GM21576 (cell line): ENCODE measurements around the gene SPOCK2.

ENCODE experiments used
- ATAC-seq: cut with Tn5 transposase; IDR thresholded peaks from one replicate; pipeline ENCODE4 v1.9.1; 2021; ENCODE audit warnings: mild to moderate bottlenecking, moderate library complexity; ENCODE audit not compliant: unreplicated experiment

Gene SPOCK2

DNA sequence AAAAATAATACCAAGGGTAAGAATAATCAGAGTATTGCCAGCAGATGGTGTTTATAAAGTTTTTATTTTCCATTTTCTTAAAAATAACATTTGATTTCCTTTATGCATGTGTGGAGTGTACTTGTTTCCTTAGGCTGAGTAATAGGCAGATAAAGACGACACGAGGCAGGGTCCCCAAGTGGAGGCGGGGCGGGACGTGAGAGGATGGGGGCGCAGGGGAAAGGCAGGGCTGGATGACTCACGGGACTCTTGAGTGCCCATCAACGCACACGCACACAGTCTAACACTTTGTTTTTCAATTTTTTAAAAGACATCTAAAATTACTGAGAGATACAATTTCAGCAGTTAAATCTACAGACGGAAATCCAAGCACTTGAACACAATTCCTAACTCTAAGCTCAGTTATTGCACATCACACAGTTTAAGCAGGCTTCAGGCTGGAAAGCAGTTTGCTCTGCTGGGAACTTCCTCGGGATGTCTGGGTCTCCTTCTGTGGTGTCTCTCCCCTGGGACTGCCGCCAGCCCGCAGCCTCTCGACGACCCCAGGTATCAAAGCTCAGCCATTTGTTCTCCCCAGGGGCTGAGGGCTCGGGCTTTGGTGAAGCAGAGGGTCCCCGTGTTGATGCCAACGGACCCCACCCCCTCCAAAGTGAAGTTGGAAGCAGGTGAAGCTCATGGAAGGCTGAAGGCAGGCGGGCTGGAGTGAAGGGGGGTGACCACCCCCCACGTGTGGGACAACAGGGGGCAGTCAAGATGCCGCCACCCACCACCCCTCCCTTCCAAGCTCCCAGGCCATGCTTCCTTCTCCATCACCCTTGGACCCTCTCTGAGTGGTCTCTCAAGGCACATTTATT is 29.1 kb downstream of the SPOCK2 start:
- no peak for ATAC-seq

DNA sequence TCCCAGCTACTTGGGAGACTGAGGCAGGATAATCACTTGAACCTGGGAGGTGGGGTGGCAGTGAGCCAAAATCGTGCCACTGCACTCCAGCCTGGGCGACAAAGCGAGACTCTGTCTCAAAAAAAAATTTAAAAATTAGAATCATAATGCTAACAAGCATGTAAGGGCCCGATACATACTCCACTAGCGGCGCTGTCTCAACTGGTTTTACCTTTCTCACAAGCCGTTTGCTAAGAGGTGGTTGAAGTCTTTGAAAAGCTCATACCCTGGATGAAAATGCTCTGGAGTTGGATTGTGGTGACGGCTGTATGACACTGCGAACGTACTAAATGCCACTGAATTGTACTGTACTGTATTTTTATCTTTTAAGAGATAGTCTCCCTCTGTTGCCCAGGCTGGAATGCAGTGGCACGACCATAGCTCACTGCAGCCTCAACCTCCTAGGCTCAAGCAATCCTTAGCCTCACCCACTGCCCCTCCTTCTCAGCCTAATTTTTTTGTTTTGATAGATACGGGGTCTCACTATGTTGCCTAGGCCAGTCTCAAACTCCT is 29.9 kb downstream of the SPOCK2 start:
- ATAC-seq: no peak

DNA sequence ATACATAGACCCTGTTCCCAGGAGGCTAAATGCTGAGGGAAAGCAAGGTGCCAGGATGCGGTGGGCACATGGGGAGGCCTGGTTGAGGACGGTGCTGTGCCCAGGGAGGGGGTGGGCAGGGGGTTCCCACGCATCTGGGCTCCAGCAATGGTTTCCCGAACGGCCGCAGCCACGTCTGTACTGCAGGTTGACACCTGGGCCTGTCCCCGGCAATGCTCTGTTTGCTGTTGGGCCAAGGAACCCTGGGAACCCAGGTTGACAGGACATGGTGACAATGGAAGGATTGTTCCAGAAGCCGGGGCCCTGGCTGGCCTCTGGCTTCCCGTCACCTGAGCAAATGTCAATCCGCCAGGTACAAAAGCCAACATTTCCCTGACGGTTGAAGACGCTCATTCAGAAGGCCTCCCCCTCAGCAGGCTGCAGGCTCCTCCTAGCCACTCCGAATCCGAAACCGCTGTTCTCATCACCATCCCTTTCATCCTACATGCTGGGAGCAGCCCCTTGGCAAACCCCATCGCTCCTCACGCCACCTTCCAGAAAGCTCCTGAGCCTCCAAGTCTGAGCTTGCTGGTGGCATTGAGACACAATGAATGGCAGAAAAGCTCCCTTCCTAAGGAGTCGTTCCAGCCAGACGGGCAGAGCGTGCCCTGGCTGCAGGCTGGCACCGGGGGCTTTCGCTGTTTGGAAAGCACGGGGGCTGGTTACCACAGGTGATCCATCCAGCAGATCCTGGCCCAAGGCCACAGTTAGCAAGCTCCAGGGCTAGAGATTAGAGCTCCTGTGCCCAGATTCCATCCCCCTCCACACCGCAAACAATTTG is 31.2 kb downstream of the SPOCK2 start:
- no peak for ATAC-seq

DNA sequence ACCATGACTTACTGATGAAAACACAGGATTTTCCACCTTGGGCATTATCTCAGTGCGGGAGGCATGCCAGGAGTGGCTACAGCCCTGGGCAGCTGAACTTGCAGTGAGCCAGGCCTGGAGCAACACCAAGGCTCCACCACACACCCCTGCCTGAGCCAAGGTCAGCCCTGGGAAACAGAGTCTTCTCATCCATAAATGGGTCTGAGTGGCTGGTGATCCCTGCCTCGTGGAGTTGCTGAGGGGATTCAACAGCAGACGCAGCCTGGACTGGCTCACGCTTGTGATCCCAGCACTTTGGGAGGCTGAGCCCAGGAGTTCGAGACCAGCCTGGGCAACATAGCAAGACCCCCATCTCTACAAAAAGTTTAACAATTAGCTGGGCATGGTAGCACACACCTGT is 32.2 kb downstream of the SPOCK2 start:
- ATAC-seq: no peak

DNA sequence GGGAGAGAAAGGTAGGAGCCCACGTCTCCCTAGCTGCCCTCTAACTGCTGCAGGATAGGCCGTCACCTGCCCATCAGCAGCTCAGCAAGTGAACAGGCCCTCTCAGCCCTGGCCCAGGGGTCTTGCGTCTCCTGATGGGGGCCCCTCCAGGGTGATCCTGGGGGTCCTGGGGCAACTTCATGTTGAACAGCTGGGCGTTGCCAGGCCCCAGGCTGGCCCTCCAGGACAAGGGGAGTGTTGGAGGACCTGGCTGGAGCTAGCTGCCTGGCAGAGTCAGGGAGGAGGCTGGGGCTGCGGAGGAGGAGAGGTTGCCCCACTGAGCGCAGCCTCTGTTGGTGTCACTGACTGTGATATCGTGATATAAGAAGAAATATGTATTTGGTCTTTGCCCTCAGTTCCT is 34.7 kb downstream of the SPOCK2 start:
- ATAC-seq: no peak

DNA sequence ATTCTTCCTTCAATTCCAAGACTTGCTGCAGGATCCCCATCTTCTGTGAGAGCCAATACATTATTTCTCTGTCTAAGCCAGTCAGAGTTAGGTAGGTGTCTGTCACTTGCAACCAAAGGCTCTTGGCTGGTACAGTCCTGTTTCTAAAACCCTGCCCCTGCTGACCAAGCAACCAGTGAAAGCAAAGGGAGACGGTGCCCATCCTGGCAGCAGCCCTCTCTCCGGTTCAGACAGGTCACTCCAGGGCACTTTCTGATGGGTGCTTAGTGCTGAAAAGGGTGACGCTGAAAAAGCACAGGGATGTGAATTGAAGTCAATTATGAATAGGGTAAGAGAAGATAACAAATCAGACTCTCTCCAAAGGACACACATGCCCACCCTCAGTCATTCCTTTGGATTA is 37.5 kb downstream of the SPOCK2 start:
- no peak for ATAC-seq

DNA sequence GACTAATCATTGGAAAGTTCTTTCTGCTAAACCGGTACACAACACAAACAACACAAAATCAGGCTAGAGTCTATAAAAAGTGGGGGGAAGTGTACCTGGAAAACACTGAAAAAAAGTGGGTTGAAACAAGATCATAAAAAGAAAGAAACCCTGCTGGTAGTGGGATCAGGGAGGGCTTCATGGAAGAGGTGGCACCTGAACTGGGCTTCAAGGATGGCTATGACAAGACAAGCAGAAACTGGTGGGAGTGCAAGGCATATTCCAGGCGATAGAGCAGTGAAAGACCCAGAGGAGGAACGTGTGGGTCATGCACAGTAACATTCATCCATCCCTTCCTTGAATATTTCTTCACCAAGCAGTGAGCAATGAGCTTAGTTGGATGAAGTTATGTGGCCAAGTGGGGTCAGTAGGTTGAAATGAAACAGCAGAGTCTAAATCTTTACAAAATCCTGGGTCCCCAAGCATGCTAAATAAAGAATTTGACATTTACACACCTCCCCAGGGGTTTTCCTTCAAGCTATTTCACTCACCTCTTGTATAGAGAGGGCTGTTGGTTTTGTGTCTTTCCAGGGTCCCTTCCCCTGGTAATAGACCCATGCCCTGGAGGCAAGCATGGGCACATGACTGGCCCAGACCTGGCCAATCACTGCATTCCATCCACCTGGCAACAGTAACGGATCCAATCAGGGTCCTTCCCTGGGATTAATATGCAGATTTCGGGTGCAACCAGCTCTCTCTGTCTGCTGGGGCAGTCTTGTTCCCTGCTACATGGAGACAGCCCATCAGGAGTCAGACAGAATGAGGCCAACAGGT is 38.2 kb downstream of the SPOCK2 start:
- no peak for ATAC-seq

DNA sequence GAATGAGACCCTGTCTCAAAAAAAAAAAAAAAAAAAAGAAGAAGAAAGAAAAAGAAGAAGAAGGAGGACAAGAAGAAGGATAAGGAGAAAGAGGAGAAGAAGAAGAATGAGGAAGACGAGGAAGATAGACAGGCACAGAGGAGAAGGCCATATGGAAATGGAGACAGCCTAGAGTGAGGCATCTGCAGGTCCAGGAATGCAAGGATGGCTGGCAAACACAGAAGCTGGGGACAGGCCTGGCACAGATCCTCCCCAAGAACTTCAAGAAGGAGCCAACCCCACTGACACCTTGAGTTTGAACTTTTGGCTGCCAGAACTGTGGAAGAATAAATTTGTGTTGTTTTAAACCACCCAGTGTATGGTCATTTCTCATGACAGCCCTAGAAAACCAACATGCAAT is 38.9 kb downstream of the SPOCK2 start:
- ATAC-seq: no peak

DNA sequence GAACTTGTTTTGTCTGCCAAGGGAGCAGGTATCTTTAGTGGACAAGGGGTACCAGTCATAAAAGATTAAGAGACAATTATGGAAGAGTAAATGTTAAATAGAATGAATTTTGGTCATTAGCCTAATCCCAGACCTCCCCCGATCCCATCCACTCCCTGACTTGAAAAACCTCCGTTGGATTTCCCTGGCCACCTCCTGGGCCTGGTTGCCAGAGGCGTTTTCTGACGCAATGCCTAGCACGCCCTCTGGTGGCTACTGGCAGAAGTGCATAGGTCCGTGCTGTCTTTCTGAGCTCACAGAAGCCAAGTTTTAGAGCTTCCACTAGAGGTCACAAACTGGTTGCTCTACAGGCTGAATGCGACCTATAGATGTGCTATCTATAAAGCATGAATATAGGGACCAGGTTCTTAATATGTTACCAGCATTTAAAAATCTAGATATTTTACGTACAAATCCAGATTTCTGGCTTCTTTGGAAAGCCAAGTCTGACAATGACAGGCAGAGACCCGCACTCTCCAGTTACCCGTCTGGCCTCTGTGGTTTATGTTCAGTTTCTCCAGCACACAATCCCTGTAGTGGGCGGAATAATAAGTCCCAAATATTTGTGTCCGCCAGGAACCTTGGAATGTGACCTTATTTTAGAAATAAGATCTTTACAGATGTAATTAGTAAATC is 39.8 kb downstream of the SPOCK2 start:
- no peak for ATAC-seq

DNA sequence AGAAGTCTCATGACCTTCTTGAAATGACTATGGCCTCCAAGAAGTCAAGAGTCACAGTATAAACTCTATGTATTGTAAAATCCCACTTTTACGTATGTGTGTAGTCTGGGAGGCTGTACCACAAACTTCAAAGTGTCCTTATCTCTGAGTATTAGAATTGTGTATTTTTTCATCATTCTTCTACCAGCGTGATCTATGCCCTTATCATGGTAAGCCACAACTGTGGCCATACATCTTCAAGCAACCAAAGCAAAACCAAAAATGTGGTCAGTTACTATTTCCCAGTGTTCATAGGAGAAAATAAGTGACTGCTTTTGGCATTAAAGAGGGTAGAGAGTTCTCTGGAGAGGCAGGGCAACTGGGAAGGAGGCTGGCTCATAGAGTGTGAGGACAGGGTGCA is 42.8 kb downstream of the SPOCK2 start:
- ATAC-seq: no peak

DNA sequence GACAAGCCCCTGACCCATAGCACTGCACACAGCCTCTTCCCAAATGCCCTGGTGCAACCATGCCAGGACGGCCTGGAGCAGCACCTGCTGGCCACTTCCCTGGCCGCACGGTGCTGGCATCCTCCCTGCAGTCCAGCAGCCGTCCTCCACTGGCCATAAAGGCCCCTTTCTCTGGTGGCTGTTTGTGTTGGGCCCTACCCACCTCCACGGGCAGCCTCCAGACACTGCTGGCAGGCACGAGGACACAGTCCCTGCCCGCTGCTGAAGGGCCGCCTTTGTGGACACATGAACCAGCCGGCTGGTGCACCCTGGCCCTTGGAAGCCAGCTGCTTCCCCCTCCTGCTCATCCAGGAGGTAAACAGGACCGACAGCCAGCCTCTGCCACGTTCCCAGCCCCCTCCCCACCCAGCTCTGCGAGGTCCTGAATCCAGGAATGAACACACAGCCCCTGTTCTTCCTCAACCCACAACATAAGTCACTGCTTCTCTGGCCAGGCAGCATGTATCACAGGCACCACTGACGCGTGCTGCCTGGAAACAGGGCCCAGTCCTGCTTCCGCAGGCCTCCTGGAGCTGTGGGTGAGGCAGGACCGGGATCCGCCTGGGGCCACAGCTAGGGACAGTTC is 43.8 kb downstream of the SPOCK2 start:
- no peak for ATAC-seq

DNA sequence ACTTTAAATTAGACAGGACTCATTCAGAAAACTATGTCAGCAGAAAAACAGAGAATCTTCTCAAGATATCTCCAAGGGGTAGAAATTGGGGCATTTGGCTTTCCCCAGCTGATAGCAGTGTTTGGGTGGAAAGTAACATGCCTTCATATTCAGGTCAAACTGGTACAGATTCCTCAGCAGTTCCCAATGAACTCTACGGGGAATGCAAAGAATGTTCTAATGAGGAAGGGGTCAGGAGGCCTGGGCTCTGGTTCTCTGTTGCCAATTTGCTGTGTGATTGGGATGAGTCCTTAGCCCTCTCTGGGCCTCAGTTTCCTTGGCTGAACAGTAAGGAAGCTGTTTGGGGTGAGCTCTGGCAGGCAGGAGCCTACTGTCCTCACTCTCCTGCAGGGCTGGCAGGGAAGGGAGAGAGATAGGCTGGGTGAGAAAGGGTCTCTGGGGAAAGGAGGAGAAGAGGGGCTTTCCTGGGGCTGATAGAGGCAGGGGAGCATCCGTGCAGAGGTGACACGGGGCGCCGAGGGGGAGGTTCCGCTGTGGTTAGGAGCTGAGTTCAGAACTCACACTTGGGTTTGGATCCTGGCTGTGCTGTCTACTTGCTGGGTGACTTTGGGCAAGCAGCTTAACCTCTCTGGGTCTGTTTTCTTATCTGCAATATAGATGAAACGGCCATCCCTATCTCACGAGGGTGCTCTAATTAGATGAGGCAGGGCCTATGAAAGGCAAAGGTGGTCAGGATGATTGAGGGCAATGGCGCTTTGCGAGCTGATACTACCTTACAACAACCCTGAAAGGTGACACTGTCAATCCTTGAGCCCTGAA is 45.1 kb downstream of the SPOCK2 start:
- no peak for ATAC-seq

DNA sequence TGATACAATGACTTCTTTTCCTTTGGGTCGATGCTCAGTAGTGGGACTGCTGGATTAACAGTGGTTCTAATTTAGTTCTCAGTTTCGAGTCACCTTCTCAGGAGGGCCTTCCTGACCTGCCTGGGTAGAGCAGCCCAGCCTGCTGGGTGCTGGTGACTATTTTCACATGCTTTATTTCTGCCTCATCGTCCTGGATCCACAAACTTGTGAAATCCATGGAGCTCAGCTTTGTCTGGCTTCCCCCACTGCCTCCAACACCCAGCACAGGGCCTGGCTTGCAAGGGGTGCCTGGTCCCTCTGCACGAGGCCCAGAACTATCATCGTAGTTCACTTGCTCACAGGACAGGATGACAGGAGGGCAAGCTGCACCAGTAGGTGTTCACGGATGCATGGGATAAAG is 46.9 kb downstream of the SPOCK2 start:
- ATAC-seq: no peak

DNA sequence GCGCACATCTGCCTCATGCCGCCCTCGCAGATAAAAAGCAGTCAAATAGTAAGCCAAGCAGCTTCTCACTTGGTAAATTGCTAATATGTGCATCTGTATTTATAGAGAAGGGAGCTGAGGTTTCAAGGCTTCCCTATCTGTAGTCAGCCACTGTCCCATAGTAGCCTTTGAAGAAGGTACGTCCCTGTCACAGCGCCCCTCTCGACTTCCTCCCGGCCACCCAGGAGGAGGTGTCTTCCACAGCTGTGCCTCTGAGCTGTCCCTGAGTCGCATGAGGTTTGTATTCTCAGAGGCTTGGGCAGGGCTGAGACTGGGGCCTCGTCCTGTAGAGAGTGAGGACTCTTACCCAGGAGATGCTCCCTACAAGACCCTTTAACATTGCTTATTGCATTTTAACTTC is 49.0 kb downstream of the SPOCK2 start:
- no peak for ATAC-seq

DNA sequence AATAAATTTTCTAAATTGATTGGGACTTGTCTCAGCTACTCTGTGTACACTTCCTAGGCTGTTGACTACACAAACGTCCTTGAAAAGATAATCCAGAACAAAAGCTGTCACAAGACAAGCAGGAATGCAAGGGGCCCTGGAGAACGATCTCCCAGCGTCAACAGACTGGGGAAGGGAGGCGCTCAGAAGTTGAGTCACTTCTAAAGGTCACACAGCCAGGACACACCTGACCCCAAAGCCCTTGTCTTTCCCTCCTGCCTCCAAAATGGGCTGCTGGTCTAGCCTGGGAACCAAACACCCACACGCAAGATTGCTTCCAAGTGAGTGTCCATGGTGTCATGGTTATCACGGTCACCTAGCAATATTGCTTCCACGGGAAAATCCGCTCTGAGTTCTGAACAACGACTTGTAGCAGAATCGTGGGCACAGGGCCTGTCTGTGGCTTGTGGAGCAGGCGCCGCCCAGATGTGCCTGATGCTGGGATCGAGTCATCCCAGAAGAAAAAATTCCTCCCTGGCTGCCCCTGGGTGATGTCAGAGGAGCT is 49.8 kb downstream of the SPOCK2 start:
- ATAC-seq: no peak

DNA sequence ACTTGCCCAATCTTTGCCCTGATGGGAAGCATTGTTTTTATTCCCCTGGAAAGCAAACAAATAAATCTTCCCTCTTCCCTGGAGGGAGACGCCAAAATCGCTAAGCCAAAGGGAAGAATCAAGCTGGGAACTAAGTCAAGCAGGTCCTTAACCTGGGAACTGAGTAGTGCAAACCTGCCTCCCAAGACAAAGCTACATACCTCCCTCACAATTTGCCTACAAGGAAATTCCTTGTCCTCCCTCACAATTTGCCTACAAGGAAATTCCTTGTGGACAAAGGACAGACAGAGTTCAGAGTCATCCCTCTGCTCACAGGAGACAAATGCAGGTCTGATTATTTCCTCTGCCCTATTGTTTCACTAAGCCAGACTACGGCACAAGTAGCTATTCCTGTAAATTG is 50.5 kb downstream of the SPOCK2 start:
- no peak for ATAC-seq

DNA sequence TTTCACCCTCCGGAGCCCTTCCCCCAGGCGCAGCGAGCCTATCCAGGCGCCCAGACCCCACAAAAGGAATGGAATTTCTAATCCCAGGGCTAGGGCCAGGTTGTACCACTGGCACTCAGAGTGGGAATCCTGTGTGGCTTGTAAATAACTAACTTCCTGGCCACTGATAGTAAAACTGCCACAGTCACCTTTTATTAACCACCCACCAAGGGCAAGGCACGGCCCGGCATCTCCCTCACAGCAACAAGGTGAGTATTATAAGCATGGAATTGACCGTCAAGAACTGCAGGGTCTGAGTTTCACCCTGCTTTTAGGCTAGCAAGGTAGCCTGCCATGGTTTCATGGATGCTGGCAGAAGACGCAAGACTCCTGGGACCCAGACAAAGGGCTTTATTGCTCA is 51.1 kb downstream of the SPOCK2 start:
- no peak for ATAC-seq

DNA sequence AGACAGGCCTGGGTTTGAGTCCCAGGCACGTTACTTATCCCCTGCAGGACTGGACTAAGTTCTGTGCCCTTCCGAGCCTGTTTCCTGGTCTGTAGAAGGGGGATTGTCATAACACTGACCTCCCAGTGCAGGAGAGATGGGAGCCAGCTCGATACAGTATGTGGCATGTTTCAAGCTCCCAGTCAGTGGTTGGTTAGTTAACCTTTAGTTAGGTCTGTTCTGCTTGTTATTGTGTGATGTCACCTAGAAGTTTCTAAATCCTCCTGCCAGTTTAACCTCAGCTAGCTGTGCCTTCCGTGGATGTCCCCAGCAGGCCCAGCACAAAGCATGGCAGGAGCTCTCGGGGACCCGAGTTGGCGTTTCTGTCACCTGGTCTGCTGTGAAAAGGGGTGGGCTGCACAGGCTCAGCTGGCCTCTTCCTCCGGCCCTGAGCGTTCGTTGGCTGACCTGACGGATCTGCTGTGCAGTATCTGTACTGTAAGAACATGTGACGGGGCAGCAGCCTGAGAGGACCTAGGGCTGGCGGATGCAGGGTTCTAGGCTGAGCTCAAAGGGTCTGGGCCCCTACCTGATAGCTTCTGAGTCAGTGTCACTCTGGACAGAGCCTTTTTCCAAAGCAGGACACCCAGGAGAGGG is 53.0 kb downstream of the SPOCK2 start:
- no peak for ATAC-seq

DNA sequence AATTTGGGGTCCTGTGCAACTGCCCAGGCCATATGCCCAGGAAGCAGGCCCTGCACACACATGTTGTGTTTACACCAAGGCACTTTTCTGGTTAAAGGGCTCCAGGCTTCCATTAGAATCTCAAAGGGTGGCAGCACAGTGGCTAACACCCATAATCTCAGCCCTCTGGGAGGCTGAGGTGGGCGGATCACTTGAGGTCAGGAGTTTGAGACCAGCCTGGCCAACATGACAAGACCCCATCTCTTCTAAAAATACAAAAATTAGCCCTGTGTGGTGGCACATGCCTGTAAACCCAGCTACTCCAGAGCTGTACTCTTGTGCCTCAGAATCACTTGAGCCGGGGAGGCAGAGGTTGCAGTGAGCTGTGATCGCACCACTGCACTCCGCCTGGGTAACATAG is 53.6 kb downstream of the SPOCK2 start:
- ATAC-seq: no peak
